Stimulated activated CD8-positive, alpha-beta memory T cell treated with anti-CD3 and anti-CD28 coated beads, Interleukin-15, amount 100 ng/mL, for 48 hours (primary cell): ENCODE data around the gene ANKRD6.

Experiments used
- DNase-seq, 2 donors: peaks; one replicate each; pipeline ENCODE4 v3.0.0-alpha.2; 2020; ENCODE audit warnings: low read depth in 2 of 2

Gene ANKRD6

DNA sequence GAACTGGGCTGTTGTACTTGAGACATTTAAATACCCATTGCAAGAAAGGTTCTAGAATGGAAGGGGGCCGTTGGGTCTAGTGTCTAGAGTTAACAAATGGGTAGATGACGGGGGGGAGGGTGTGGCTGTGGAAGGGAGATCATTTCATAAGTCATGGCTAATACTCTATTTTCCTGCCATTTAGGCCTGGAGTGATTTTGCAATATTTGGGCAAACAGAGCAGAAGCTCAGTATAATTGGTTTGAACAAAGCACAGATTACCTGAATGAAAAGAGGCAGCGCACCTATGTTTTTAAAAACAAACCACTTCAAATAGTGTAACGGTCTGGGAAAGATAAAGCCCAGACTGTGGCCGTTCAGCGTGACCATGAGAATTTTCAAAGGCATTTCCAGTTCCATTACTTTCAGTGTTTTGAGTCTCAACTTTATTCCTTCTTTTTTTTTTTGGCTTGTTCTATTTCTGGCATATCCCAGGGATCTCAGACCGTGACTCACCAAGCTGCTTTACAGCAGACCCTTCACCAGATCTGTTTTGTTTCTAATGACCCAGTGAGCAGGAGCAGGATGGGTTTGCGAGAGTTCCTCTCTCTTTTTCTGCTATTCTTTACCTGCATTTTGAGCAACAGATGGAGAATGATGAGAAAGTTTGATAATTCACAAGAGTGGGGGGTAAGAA, 131.9 kb downstream of the ANKRD6 start:
- DNase-seq = no peak

GRCh38 chr6:89566008-89566800, 133.3 kb downstream of the ANKRD6 start:
- DNase-seq = no peak

DNA sequence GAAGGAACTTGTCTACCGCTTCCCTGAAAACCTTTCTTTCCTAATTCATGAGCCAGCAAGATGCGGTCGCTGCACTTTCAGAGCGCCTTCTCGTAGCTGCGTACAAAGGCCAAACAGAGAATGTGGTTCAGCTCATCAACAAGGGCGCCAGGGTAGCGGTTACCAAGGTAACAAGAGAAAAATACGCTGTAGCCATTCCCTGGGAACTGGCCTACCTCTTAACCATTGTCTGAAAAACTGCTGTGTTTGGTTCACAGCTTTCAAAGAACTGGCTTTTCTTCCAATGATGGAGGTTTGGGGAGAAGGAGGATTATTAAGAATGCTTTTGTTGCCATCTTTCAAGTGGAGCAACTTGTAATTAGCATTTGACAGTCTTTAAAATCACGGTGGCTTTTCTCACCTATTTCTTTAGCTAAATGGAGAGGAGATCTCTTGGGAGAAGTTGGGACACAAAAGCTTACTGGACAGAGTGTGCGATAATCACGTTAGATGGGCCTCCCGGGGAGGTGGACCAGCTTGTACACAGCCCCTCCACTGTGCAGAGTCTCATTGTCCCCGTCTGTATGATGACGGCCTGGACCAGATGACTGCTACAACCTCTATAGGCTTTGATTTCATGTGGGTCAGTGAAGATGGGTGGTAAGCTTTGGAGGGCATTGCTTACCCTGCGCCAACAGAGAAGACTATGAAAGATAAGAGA, 134.1 kb downstream of the ANKRD6 start:
- no peak for DNase-seq

- no peak for DNase-seq
Observed at GRCh38 chr6:89567630-89568390, 134.9 kb downstream of the ANKRD6 start.

DNA sequence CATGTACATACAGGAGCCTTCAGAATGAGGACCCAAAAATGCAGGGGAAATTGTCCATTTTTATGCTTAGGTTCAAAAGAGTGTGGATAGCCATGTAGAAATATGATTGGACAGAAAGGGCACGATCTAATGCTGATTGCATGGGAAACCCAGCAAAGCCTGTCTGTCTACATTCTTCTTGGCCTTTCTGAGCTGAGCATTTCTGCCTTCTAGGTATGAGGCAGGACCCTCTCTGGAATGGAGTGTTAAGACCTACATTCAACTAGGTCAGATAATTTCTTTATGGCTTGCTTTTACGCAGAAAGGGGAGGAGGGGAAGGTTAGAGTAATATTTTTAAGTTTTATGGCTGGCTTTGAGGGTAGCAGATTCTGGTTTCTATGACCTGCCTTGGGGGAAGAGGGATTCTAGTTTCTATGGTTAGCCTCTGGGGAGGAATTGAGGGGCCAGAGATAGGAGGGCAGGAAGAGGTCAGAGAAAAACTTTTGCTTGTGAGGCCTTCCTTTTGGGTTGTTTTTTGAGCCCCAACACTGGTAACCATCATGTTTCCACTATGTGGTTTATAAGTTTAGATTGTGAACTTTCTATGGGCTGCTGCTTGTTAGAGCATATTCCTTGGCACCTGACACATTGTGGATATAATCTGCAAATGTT, 142.1 kb downstream of the ANKRD6 start:
- no peak for DNase-seq

GRCh38 chr6:89575562-89575960, 142.6 kb downstream of the ANKRD6 start:
- DNase-seq = no peak

GRCh38 chr6:89580997-89581666, 148.2 kb downstream of the ANKRD6 start:
- DNase-seq = no peak

- DNase-seq = no peak
Observed at GRCh38 chr6:89581689-89582088, 148.7 kb downstream of the ANKRD6 start.

GRCh38 chr6:89582669-89583325, 149.8 kb downstream of the ANKRD6 start:
- DNase-seq = no peak

DNA sequence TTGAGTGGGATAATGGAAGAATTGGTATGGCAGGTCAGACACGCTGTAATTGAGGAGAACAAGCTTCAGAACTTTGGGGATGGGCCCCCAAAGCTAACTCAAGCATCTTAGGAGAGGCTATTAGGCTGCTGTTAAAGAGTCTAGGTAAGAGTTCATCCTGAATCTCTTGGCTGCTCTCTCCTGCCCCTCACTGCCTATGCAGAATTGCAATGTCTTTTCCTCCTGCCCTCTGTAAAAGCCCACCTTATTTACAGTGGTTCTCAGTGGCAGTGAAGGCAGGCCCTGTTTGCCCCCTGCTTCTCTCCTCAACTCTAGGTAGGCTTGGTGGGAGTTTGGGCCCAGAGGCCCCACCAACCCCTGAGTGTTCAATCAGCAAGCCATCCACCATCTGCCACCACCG, 150.6 kb downstream of the ANKRD6 start:
- no peak for DNase-seq

- no peak for DNase-seq
Observed at GRCh38 chr6:89584539-89584938, 151.6 kb downstream of the ANKRD6 start.

- DNase-seq = no peak
Observed at GRCh38 chr6:89585154-89585553, 152.2 kb downstream of the ANKRD6 start.

DNA sequence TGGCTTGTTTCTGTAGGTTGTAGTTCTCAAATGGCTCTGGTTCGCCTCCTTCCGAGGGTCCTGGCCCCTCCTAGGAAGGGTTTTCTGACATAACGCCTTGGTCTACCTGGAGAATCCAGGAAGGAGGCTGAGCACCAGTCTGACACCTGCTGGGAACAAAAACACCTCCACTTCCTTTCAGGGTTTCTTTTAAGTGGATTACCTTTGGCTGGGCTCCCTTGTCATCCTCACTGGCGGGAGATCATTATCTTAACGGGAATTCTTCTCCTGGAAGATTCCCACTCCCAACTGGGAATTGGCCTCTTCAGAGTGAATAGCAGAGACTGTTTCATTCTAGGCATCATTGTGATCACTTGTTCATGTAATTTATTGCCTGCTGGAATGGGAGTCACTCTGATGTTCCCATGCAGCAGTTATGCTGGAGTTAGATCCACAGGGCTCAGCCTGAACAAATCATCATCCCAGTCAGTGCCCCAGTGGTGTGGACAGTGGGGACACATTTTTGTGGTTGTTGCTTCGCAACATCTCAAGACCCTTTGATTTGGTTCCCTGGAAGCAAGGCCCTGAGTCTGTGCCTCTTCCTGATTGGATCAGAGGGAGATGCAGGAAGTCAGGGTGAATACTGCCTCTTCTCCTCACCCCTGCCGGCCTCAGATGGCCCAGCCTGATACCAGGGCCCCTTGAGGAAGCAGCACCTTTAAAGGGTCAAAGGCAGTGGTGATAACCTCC, 156.5 kb downstream of the ANKRD6 start:
- no peak for DNase-seq

DNA sequence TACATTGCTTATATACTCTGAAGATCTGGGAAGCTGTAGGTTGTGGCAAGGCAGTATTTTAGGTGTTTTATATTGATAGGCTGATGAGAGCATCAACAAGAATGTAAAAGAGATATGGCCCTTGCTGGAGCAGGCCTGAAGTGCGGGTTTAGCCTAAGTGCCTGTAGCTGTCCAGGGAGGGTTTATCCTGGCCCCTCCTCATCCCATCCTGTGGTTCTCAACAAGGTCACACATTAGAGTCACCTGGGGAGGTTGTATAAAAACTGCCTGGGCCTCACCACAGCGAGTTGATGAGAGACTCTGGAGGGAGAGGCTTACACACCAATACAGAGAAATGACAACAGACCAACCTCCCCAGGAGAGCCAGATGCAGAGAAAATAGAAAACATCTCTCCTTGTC, 157.2 kb downstream of the ANKRD6 start:
- no peak for DNase-seq

DNA sequence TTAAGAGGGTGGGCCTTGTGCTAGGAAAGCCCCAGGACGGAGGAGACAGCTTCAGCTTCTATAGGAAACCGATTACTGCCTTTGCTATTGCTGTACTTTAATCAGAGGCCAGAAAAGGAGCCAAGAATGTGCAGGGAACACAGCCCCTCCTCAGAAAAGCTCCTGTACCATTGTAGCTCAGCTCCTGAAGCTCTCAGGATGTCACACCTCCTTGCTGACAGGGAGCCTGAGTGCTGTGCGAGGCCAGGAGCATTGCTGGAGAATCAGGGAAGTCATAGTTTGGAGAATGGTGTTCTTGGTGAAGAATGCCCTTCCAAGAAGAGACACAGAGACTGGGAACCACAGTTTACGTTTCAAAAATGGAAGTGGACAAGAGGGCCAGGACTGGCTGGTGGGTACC, 158.8 kb downstream of the ANKRD6 start:
- no peak for DNase-seq

DNA sequence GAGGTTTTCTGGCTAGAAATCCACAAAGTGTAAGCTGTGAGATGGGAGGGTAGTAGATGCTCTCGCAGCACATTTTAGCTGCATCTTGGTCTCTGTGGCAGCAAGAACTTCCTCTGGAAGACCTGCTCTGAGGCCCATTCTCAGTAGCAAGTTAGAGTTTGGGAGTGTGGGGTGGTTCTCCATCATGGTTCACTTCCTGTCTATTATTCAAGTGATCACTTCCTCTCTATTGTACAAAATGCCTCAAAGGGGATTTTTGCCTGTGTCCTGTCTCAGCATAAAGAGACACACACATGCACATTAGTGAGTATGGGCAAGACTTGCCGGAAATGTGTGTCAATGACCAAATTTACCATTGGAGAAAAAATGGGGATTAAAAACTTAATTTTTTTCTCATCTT, 163.1 kb downstream of the ANKRD6 start:
- no peak for DNase-seq

- DNase-seq = no peak
Observed at GRCh38 chr6:89596484-89596883, 163.5 kb downstream of the ANKRD6 start.

- no peak for DNase-seq
Observed at GRCh38 chr6:89597372-89597771, 164.4 kb downstream of the ANKRD6 start.

DNA sequence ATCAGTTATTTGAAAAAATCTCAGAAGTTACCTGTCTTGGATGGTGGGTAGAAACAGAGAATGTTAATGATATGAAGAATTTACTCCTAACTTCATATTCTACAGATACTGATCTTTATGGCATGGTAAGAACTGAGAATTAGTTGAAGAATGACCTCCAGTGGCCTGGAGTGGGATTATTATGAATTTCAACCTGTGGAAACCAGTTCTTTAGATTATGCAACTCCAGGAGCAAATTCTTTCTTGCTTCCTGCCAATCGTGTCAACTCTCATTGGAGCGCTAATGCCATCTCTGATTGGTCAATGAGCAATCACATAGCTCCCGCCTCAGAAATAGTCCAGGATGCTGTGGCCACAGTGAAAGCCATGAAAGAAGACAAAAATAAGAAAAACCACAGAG, 165.0 kb downstream of the ANKRD6 start:
- no peak for DNase-seq

GRCh38 chr6:89599727-89600126, 166.8 kb downstream of the ANKRD6 start:
- DNase-seq = no peak
